Lower lobe of right lung (tissue), 2 donors: ENCODE results near the gene AKR1B1. TPM values are rescaled to one million over a fixed set of nuclear protein-coding genes. Genes with fewer than 3 reads are reported as not detected.

Experiments used
- ATAC-seq, 2 donors: fragments of 200-7000 bp; cut with Tn5 transposase; one replicate each; pipeline ENCODE4 v1.9.1; 2020 to 2022; ENCODE audit warnings: mild to moderate bottlenecking in 2 of 2, moderate library complexity in 2 of 2
- DNase-seq: peaks from one replicate; pipeline ENCODE4 v3.0.0-alpha.2; 2020
- H3K27ac ChIP-seq: fragments of 200-600 bp; one replicate; pipeline ENCODE4 v1.8.0; 2022
- H3K27me3 ChIP-seq: fragments of 200-600 bp; one replicate; pipeline ENCODE4 v1.8.0; 2022; ENCODE audit warnings: low read depth
- H3K36me3 ChIP-seq: fragments of 200-600 bp; one replicate; pipeline ENCODE4 v1.8.0; 2022; ENCODE audit warnings: mild to moderate bottlenecking
- H3K4me1 ChIP-seq: fragments of 200-600 bp; one replicate; pipeline ENCODE4 v1.8.0; 2022
- H3K4me3 ChIP-seq: fragments of 200-600 bp; one replicate; pipeline ENCODE4 v1.8.0; 2022; ENCODE audit warnings: mild to moderate bottlenecking
- H3K9me3 ChIP-seq: fragments of 200-600 bp; one replicate; pipeline ENCODE4 v1.8.0; 2022
- intact Hi-C: fragments of 100-400 bp; cut with DNase I; formaldehyde crosslinking; loops from one replicate; pipeline ENCODE4 v1.11.0; 2022
- total RNA-seq: library from RNA; stranded (reverse); fragmentation: NEBNext Ultra II Directional; extraction: Animal tissue kit (Norgen Biotek cat#: 25700); gene quantifications from one replicate; pipeline ENCODE4 v1.2.1, GENCODE V29; 2021
- TF ChIP-seq, protein P1 (sequence below): fragments of 200-600 bp; IDR thresholded peaks from one replicate; pipeline ENCODE4 v1.8.0; 2022; ENCODE audit warnings: antibody characterized with exemption, mild to moderate bottlenecking
- donor health status: DM: no; HTN: yes; CAD: no; lungs with severe emphysema.

The AKR1B1 gene
- total RNA-seq, 1 donor from 2014 or later = 109 TPM

DNA sequence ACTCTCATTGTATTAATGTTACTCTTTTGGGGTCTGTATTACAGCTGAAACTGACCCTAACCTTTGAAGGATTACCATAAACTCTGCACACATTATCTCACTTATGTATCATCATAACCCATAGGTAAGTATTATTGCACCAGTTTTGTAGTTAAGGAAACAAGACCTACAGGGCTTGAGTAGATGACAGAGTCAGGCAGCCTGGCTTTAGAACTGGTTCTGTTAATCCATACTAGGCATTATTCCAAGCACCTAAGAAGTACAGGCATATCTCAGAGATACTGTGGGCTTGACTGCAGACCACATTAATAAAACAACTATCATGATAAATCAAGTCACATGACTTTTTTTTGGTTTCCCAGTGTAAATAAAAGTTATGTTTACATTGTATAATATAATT is 17.1 kb upstream of the AKR1B1 start:
- TF ChIP-seq, protein P1, sequence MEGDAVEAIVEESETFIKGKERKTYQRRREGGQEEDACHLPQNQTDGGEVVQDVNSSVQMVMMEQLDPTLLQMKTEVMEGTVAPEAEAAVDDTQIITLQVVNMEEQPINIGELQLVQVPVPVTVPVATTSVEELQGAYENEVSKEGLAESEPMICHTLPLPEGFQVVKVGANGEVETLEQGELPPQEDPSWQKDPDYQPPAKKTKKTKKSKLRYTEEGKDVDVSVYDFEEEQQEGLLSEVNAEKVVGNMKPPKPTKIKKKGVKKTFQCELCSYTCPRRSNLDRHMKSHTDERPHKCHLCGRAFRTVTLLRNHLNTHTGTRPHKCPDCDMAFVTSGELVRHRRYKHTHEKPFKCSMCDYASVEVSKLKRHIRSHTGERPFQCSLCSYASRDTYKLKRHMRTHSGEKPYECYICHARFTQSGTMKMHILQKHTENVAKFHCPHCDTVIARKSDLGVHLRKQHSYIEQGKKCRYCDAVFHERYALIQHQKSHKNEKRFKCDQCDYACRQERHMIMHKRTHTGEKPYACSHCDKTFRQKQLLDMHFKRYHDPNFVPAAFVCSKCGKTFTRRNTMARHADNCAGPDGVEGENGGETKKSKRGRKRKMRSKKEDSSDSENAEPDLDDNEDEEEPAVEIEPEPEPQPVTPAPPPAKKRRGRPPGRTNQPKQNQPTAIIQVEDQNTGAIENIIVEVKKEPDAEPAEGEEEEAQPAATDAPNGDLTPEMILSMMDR = no peak
- H3K4me3 ChIP-seq = no peak overlapping the region
- ATAC-seq (no peak), DNase-seq (no peak)
- no peaks in the 10 kb centered on the region for H3K36me3 ChIP-seq
- no peaks in the 10 kb centered on the region for H3K27me3 ChIP-seq
- H3K27ac ChIP-seq = no peak overlapping the region
- no peaks in the 10 kb centered on the region for H3K4me1 ChIP-seq
- no peaks in the 10 kb centered on the region for H3K9me3 ChIP-seq
- intact Hi-C loops = no loop called here

DNA sequence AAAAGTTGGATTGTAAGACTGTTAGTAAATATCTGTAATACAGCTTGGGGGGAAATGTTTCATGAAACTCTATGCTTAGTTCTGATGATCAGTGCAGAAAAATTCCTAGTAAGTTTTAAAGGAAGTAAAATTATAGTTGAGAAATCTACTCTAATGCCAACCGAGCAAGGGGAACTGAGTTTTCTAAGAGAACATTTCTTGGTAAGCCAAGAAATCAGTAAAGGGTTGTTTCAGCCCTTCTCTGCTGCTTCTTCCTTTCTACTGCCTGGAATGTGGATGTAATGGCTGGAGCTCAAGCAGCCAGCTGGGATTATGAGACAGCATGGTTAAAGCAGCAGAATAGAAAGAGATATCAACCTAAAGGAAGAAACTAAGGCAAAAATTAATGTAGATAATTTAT is 15.9 kb upstream of the AKR1B1 start:
- intact Hi-C loops = no loop called here
- no peak overlapping the region for H3K4me3 ChIP-seq

DNA sequence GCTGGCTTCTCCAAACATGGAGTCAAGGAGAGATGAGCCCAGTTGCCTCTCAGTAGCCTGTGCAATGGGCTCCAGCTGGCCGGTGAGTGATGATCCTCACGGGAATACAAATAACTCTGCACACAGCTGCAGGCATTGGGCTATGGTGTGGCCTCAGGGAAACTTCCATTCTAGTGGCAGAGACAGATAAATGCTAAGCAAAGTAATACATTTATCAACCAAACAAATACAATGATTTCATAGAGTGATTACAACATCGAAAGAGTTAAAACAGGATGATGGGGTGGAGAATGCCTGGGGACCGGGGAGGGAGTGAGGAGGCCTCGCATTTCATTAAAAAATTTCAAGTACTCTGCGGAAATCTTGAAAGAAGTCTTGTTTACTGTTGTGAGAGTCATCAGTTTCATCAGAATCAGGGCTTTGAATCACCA is 15.0 kb upstream of the AKR1B1 start:
- H3K4me3 ChIP-seq = no peak overlapping the region
- TF ChIP-seq, protein P1 = no peak
- ATAC-seq (no peak), DNase-seq (no peak)
- H3K36me3 ChIP-seq = no peaks in the 10 kb centered on the region
- intact Hi-C loops = no loop called here
- H3K27me3 ChIP-seq = no peaks in the 10 kb centered on the region
- H3K9me3 ChIP-seq = no peaks in the 10 kb centered on the region
- no peaks in the 10 kb centered on the region for H3K4me1 ChIP-seq
- H3K27ac ChIP-seq = no peak overlapping the region

More for the DNA sequence above, 15.9 kb upstream of the AKR1B1 start:
- H3K27me3 ChIP-seq = no peaks in the 10 kb centered on the region
- TF ChIP-seq, protein P1 = no peak
- DNase-seq = no peak
- H3K27ac ChIP-seq = no peak overlapping the region
- H3K36me3 ChIP-seq = no peaks in the 10 kb centered on the region
- peak in 1 of 2 donors; percentile 34 for ATAC-seq
- H3K9me3 ChIP-seq = no peaks in the 10 kb centered on the region
- no peaks in the 10 kb centered on the region for H3K4me1 ChIP-seq

DNA sequence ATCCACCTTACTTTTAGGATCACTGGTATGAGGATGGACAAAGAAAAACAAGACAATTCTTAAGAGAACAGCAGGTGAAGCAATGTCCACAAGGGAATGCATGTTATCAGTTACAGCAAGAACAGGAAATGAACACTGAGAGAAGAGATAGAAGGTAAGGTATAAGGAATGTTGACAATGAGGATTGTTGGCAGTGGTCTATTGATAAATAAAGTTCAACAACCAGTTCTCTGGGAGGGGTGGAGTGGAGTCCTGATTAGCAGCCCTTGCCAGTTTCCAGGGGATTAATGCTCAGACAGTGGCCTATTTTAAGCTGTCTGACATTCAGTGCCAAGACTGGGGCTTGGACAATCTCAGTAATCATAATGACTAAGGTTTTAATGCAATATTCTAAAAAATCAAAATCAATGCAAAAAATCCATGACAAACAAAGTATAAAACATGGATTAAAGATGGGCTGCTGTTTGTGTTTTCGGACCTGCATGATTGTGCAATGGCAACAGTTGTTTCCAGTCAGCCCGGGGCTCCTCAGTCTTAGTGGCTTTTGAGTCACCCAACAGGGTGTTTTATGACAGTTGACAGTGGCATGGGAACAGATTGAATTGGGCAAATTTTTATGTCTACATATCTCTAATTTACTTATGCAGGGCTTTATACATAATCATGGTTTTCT is 13.8 kb upstream of the AKR1B1 start:
- intact Hi-C loops = no loop called here
- DNase-seq = no peak
- TF ChIP-seq, protein P1 = no peak

DNA sequence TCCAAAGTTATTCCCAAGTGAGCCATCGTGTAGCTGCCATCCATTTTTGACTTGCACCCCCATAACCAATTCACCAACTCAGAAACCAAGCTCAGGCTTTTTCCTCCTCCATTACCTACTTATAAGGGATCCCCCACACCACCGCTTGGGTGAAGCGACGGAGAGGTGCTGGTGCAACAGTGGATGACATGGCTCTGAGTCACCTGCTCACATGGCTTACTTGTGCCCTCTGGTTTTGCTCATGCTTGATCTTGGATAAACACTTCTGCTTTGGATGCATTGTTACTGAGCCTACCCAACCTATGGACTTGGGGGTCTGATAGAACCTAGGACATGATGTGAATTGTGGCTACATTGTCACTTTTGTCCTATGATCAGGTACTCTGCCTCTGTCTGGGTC is 12.0 kb upstream of the AKR1B1 start:
- intact Hi-C loops = no loop called here
- H3K4me1 ChIP-seq = no peaks in the 10 kb centered on the region
- no peak overlapping the region for H3K4me3 ChIP-seq
- H3K27ac ChIP-seq = no peak overlapping the region
- no peak for DNase-seq
- ATAC-seq = no peak
- H3K36me3 ChIP-seq = no peaks in the 10 kb centered on the region
- no peaks in the 10 kb centered on the region for H3K27me3 ChIP-seq
- no peaks in the 10 kb centered on the region for H3K9me3 ChIP-seq
- TF ChIP-seq, protein P1 = no peak

More for the DNA sequence above, 13.8 kb upstream of the AKR1B1 start:
- H3K9me3 ChIP-seq = no peaks in the 10 kb centered on the region
- no peak for ATAC-seq
- no peak overlapping the region for H3K27ac ChIP-seq
- H3K4me3 ChIP-seq = no peak overlapping the region
- H3K36me3 ChIP-seq = no peaks in the 10 kb centered on the region
- no peaks in the 10 kb centered on the region for H3K4me1 ChIP-seq
- no peaks in the 10 kb centered on the region for H3K27me3 ChIP-seq
